Activated T-helper 2 cell treated with anti-CD3 and anti-CD28 coated beads, Interferon-gamma antibody, Interleukin-2, Interleukin-4, amounts not matched to agents 10 μg/mL and 5 μg/mL and 100 μg/mL, durations not matched to agents 14 hours and 24 hours and 36 hours (primary cell): ENCODE measurements around the gene CABCOCO1. TPM values are rescaled to one million over a fixed set of nuclear protein-coding genes. Genes with fewer than 3 reads are reported as not detected.
"Not testable (repeated sequence)": the region's sequence is repeated elsewhere in the genome, so short reads cannot be mapped to it uniquely, and the experiment has no call there.

Experiments used
- DNase-seq: peaks from one replicate; pipeline ENCODE4 v3.0.0; 2021; ENCODE audit warnings: low spot score
- H3K27ac Mint-ChIP-seq: one replicate; pipeline ENCODE4 v1.8.0; 2021; ENCODE audit warnings: mixed read lengths
- H3K27me3 Mint-ChIP-seq: one replicate; pipeline ENCODE4 v1.8.0; 2021; ENCODE audit warnings: low read depth, mixed read lengths
- H3K36me3 Mint-ChIP-seq: one replicate; pipeline ENCODE4 v1.8.0; 2021; ENCODE audit warnings: low read depth, mixed read lengths
- H3K4me1 Mint-ChIP-seq: one replicate; pipeline ENCODE4 v1.8.0; 2021; ENCODE audit warnings: low read depth, mixed read lengths
- H3K4me3 Mint-ChIP-seq: one replicate; pipeline ENCODE4 v1.8.0; 2021; ENCODE audit warnings: low read depth, mild to moderate bottlenecking, moderate library complexity, mixed read lengths
- H3K9me3 Mint-ChIP-seq: one replicate; pipeline ENCODE4 v1.8.0; 2021; ENCODE audit warnings: mixed read lengths
- intact Hi-C: fragments of 100-400 bp; cut with micrococcal nuclease; formaldehyde crosslinking; loops from one replicate; pipeline ENCODE4 v1.15.1; 2023
- total RNA-seq: library from RNA; stranded (reverse); gene quantifications from 2 replicates; pipeline ENCODE4 v1.2.3, GENCODE V29; 2022

The CABCOCO1 gene
- total RNA-seq, 1 donor from 2014 or later = not detected

- Mint-ChIP-seq H3K9me3 (no peaks in the 10 kb centered on the region), H3K4me1 (no peaks in the 10 kb centered on the region), H3K27ac (no peak overlapping the region), H3K4me3 (no peak overlapping the region), H3K27me3 (peaks cover 36% of the 10 kb centered on the region), H3K36me3 (no peaks in the 10 kb centered on the region)
- intact Hi-C loops = no loop called here
- DNase-seq = no peak
Observed at GRCh38 chr10:61663466-61663865, 737 bp downstream of the CABCOCO1 start.

- no peak for DNase-seq
- peaks cover 34% of the 10 kb centered on the region for H3K27me3 Mint-ChIP-seq
- H3K4me1 Mint-ChIP-seq = no peaks in the 10 kb centered on the region
- no peaks in the 10 kb centered on the region for H3K36me3 Mint-ChIP-seq
- intact Hi-C loops = no loop called here
- no peak overlapping the region for H3K4me3 Mint-ChIP-seq
- H3K9me3 Mint-ChIP-seq = no peaks in the 10 kb centered on the region
- H3K27ac Mint-ChIP-seq = no peak overlapping the region
Observed at GRCh38 chr10:61664985-61665384, 2.3 kb downstream of the CABCOCO1 start.

GRCh38 chr10:61669161-61669725 lies 6.5 kb downstream of the CABCOCO1 start:
- intact Hi-C loops = no loop called here
- peaks cover 11% of the 10 kb centered on the region for H3K27me3 Mint-ChIP-seq
- H3K9me3 Mint-ChIP-seq = no peaks in the 10 kb centered on the region
- H3K4me3 Mint-ChIP-seq = no peak overlapping the region
- H3K4me1 Mint-ChIP-seq = no peaks in the 10 kb centered on the region
- no peak overlapping the region for H3K27ac Mint-ChIP-seq
- no peaks in the 10 kb centered on the region for H3K36me3 Mint-ChIP-seq
- DNase-seq = no peak

- Mint-ChIP-seq H3K36me3 (no peaks in the 10 kb centered on the region), H3K9me3 (no peaks in the 10 kb centered on the region), H3K4me3 (no peak overlapping the region), H3K4me1 (no peaks in the 10 kb centered on the region), H3K27me3 (peaks cover 5% of the 10 kb centered on the region), H3K27ac (no peak overlapping the region)
- intact Hi-C loops = no loop called here
- DNase-seq = no peak
Observed at GRCh38 chr10:61669849-61670248, 7.1 kb downstream of the CABCOCO1 start.

GRCh38 chr10:61673360-61673759 lies 10.6 kb downstream of the CABCOCO1 start:
- H3K27ac Mint-ChIP-seq = no peak overlapping the region
- no peaks in the 10 kb centered on the region for H3K9me3 Mint-ChIP-seq
- H3K27me3 Mint-ChIP-seq = peaks cover 3% of the 10 kb centered on the region
- intact Hi-C loops = no loop called here
- no peaks in the 10 kb centered on the region for H3K4me1 Mint-ChIP-seq
- H3K4me3 Mint-ChIP-seq = no peak overlapping the region
- DNase-seq = no peak
- no peaks in the 10 kb centered on the region for H3K36me3 Mint-ChIP-seq

- Mint-ChIP-seq H3K9me3 (no peaks in the 10 kb centered on the region), H3K4me1 (no peaks in the 10 kb centered on the region), H3K36me3 (no peaks in the 10 kb centered on the region), H3K4me3 (no peak overlapping the region), H3K27ac (no peak overlapping the region), H3K27me3 (no peaks in the 10 kb centered on the region)
- DNase-seq = no peak
- intact Hi-C loops = no loop called here
Observed at GRCh38 chr10:61682323-61682722, 19.6 kb downstream of the CABCOCO1 start.

GRCh38 chr10:61683319-61683718 lies 20.6 kb downstream of the CABCOCO1 start:
- Mint-ChIP-seq H3K9me3 (no peaks in the 10 kb centered on the region), H3K36me3 (no peaks in the 10 kb centered on the region), H3K27ac (no peak overlapping the region), H3K27me3 (no peaks in the 10 kb centered on the region), H3K4me3 (no peak overlapping the region), H3K4me1 (no peaks in the 10 kb centered on the region)
- intact Hi-C loops = no loop called here
- no peak for DNase-seq

- no peaks in the 10 kb centered on the region for H3K4me1 Mint-ChIP-seq
- no peaks in the 10 kb centered on the region for H3K36me3 Mint-ChIP-seq
- H3K27me3 Mint-ChIP-seq = no peaks in the 10 kb centered on the region
- intact Hi-C loops = no loop called here
- H3K9me3 Mint-ChIP-seq = no peaks in the 10 kb centered on the region
- H3K4me3 Mint-ChIP-seq = no peak overlapping the region
- H3K27ac Mint-ChIP-seq = no peak overlapping the region
- DNase-seq = no peak
Observed at GRCh38 chr10:61684894-61685507, 22.3 kb downstream of the CABCOCO1 start.

- H3K36me3 Mint-ChIP-seq = no peaks in the 10 kb centered on the region
- H3K27me3 Mint-ChIP-seq = peaks cover 2% of the 10 kb centered on the region
- no peaks in the 10 kb centered on the region for H3K9me3 Mint-ChIP-seq
- H3K4me1 Mint-ChIP-seq = no peaks in the 10 kb centered on the region
- DNase-seq = no peak
- H3K4me3 Mint-ChIP-seq = no peak overlapping the region
- no peak overlapping the region for H3K27ac Mint-ChIP-seq
- intact Hi-C loops = no loop called here
Observed at GRCh38 chr10:61688551-61689308, 26.0 kb downstream of the CABCOCO1 start.

- H3K4me1 Mint-ChIP-seq, H3K27ac Mint-ChIP-seq, intact Hi-C loops, DNase-seq, H3K36me3 Mint-ChIP-seq, H3K27me3 Mint-ChIP-seq, H3K4me3 Mint-ChIP-seq, H3K9me3 Mint-ChIP-seq: not testable (repeated sequence)
Observed at GRCh38 chr10:61691667-61692066, 28.9 kb downstream of the CABCOCO1 start.

GRCh38 chr10:61692447-61693010 lies 29.8 kb downstream of the CABCOCO1 start:
- intact Hi-C loops = no loop called here
- Mint-ChIP-seq H3K27ac (no peak overlapping the region), H3K9me3 (no peaks in the 10 kb centered on the region), H3K36me3 (no peaks in the 10 kb centered on the region), H3K4me3 (no peak overlapping the region), H3K4me1 (no peaks in the 10 kb centered on the region), H3K27me3 (peaks cover 7% of the 10 kb centered on the region)
- DNase-seq = no peak

GRCh38 chr10:61698968-61699655 lies 36.4 kb downstream of the CABCOCO1 start:
- intact Hi-C loops = no loop called here
- H3K27me3 Mint-ChIP-seq = peaks cover 13% of the 10 kb centered on the region
- H3K4me1 Mint-ChIP-seq = no peaks in the 10 kb centered on the region
- H3K27ac Mint-ChIP-seq = no peak overlapping the region
- no peak for DNase-seq
- no peaks in the 10 kb centered on the region for H3K9me3 Mint-ChIP-seq
- H3K4me3 Mint-ChIP-seq = no peak overlapping the region
- H3K36me3 Mint-ChIP-seq = no peaks in the 10 kb centered on the region
